NT2/D1 (cell line): Measurements from ENCODE around the gene PSD.

Experiments used
- YY1 ChIP-seq: IDR thresholded peaks from 2 replicates; pipeline ENCODE4 v1.6.1; 2011; ENCODE audit not compliant: insufficient read length, insufficient read depth
- ZNF274 ChIP-seq: IDR thresholded peaks from 2 replicates; pipeline ENCODE4 v1.6.1; 2011; ENCODE audit warnings: mild to moderate bottlenecking, low read depth, low read length

DNA sequence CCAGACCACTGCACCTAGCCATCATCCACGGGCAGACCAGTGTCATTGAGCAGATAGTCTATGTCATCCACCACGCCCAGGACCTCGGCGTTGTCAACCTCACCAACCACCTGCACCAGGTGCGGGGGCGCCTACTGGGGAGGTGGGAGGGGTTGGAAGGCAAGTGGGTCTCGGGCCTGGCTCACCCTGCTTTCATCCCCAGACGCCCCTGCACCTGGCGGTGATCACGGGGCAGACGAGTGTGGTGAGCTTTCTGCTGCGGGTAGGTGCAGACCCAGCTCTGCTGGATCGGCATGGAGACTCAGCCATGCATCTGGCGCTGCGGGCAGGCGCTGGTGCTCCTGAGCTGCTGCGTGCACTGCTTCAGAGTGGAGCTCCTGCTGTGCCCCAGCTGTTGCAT is 18.5 kb downstream of the PSD start:
- TF ChIP-seq YY1 = no peak
- TF ChIP-seq ZNF274 = no peak
